Tibial nerve (tissue), 4 donors: ENCODE data around the gene KIF26A. TPM values are rescaled to one million over a fixed set of nuclear protein-coding genes. Genes with fewer than 3 reads are reported as not detected.

Experiments used
- DNase-seq, 2 donors: peaks; one replicate each; pipeline ENCODE4 v3.0.0-alpha.2; 2019; ENCODE audit warnings: low spot score in 2 of 2
- H3K27ac ChIP-seq, 4 donors: fragments of 200-600 bp; sonication (generic) in 3 of 4; one replicate each; pipeline ENCODE4 v1.5.1; 2017 to 2019; ENCODE audit warnings: mild to moderate bottlenecking in 1 of 4
- H3K27me3 ChIP-seq, 2 donors: fragments of 200-600 bp; sonication (generic) in 1 of 2; one replicate each; pipeline versions ENCODE4 v1.5.1 to v1.6.0; 2017 to 2019
- H3K36me3 ChIP-seq, 3 donors: fragments of 200-600 bp; sonication (generic); one replicate each; pipeline ENCODE4 v1.5.1; 2018 to 2019
- H3K4me1 ChIP-seq, 4 donors: fragments of 200-600 bp; sonication (generic) in 3 of 4; one replicate each; pipeline ENCODE4 v1.5.1; 2017 to 2019
- H3K4me3 ChIP-seq, 4 donors: fragments of 200-600 bp; sonication (generic) in 3 of 4; one replicate each; pipeline ENCODE4 v1.5.1; 2017 to 2019; ENCODE audit warnings: mild to moderate bottlenecking in 1 of 4, moderate library complexity in 1 of 4
- H3K9me3 ChIP-seq, 4 donors: fragments of 200-600 bp; sonication (generic) in 3 of 4; one replicate each; pipeline ENCODE4 v1.5.1; 2017 to 2019
- CTCF ChIP-seq, 5 experiments: fragments of 200-600 bp in 3 of 5; fragments of 450-650 bp in 2 of 5; sonication (generic) in 3 of 5; IDR thresholded peaks; one replicate each; pipeline ENCODE4 v1.5.1; 2016 to 2019; ENCODE audit warnings: antibody characterized with exemption in 5 of 5, mild to moderate bottlenecking in 3 of 5, moderate library complexity in 2 of 5
- EP300 ChIP-seq, 2 donors: sonication (generic); formaldehyde crosslinking; IDR thresholded peaks; one replicate each; pipeline ENCODE4 v1.6.1; 2017; ENCODE audit warnings: antibody characterized with exemption in 2 of 2, mild to moderate bottlenecking in 1 of 2
- POLR2A ChIP-seq, 2 donors: fragments of 450-650 bp; IDR thresholded peaks; one replicate each; pipeline ENCODE4 v1.6.1; 2017; ENCODE audit warnings: antibody characterized with exemption in 2 of 2, mild to moderate bottlenecking in 2 of 2, moderate library complexity in 2 of 2
- WGBS, 2 donors: methylation state at CpG; one replicate each; pipeline ENCODE4 v1.1.5; 2018; 5-methylcytosine and 5-hydroxymethylcytosine counted together
- total RNA-seq, 4 donors: library from RNA; depleted of rRNA; stranded (reverse); fragments of >200 nt; gene quantifications; one replicate each; pipeline ENCODE4 v1.1.0, GENCODE V29; 2016

The KIF26A gene
- total RNA-seq, 4 donors from 2014 or later, result 2.6 to 4.2 (median 3.3) TPM

- 58 to 68% methylated on average over 29 of the region's 32 CpGs for WGBS, 2 donors
- H3K4me3 ChIP-seq, result no peak overlapping the region
- H3K27ac ChIP-seq, result no peak overlapping the region
- H3K9me3 ChIP-seq, result no peaks in the 10 kb centered on the region
- no peak for TF ChIP-seq CTCF (IDR thresholded peaks at IDR 0.05)
- no peak for TF ChIP-seq POLR2A (IDR thresholded peaks at IDR 0.05)
- no peak for TF ChIP-seq EP300 (IDR thresholded peaks at IDR 0.05)
- no peaks in the 10 kb centered on the region for H3K27me3 ChIP-seq
- H3K4me1 ChIP-seq, result no peaks in the 10 kb centered on the region
- DNase-seq, result no peak
- H3K36me3 ChIP-seq, result no peaks in the 10 kb centered on the region
These were observed 30.5 kb upstream of the KIF26A start for GRCh38 chr14:104107611-104108569.

- no peaks in the 10 kb centered on the region for H3K9me3 ChIP-seq
- DNase-seq, result no peak
- no peak for TF ChIP-seq CTCF (IDR thresholded peaks at IDR 0.05)
- no peak for TF ChIP-seq POLR2A (IDR thresholded peaks at IDR 0.05)
- no peak for TF ChIP-seq EP300 (IDR thresholded peaks at IDR 0.05)
- H3K4me3 ChIP-seq, result no peak overlapping the region
- no peaks in the 10 kb centered on the region for H3K36me3 ChIP-seq
- no peak overlapping the region for H3K27ac ChIP-seq
- H3K4me1 ChIP-seq, result no peaks in the 10 kb centered on the region
- WGBS, 2 donors, result 58% methylated on average over 16 to 24 of the region's 26 CpGs
- peaks cover 0 to 5% of the 10 kb centered on the region in 2 donors for H3K27me3 ChIP-seq
These were observed 29.5 kb upstream of the KIF26A start for GRCh38 chr14:104108570-104109541.

GRCh38 chr14:104109731-104110361 is 28.5 kb upstream of the KIF26A start:
- no peak for DNase-seq
- Histone ChIP-seq H3K27me3 (peaks cover 0 to 15% of the 10 kb centered on the region in 2 donors), H3K36me3 (no peaks in the 10 kb centered on the region), H3K4me3 (no peak overlapping the region), H3K9me3 (no peaks in the 10 kb centered on the region), H3K27ac (no peak overlapping the region), H3K4me1 (no peaks in the 10 kb centered on the region)
- 80 to 86% methylated on average over 11 to 21 of the region's 24 CpGs for WGBS, 2 donors
- TF ChIP-seq EP300 (IDR thresholded peaks at IDR 0.05), result no peak
- TF ChIP-seq POLR2A (IDR thresholded peaks at IDR 0.05), result no peak
- TF ChIP-seq CTCF (IDR thresholded peaks at IDR 0.05), result no peak

GRCh38 chr14:104110491-104111209 is 27.7 kb upstream of the KIF26A start:
- TF ChIP-seq POLR2A (IDR thresholded peaks at IDR 0.05) (no peak), EP300 (IDR thresholded peaks at IDR 0.05) (no peak), CTCF (IDR thresholded peaks at IDR 0.05) (no peak)
- peaks cover 0 to 20% of the 10 kb centered on the region in 2 donors for H3K27me3 ChIP-seq
- no peaks in the 10 kb centered on the region for H3K9me3 ChIP-seq
- H3K4me1 ChIP-seq, result no peaks in the 10 kb centered on the region
- no peaks in the 10 kb centered on the region for H3K36me3 ChIP-seq
- DNase-seq, result no peak
- H3K4me3 ChIP-seq, result no peak overlapping the region
- H3K27ac ChIP-seq, result no peak overlapping the region
- 54 to 65% methylated on average over 11 to 17 of the region's 18 CpGs for WGBS, 2 donors
